Thyroid gland (tissue), 4 donors: Measurements from ENCODE around the gene NMT2.

ENCODE experiments used
- POLR2A ChIP-seq, 2 donors: fragments of 450-650 bp; IDR thresholded peaks; one replicate each; pipeline ENCODE4 v1.6.1; 2017; ENCODE audit warnings: antibody characterized with exemption in 2 of 2, mild to moderate bottlenecking in 2 of 2, moderate library complexity in 1 of 2
- TF ChIP-seq, protein P1 (sequence below), 6 experiments: fragments of 200-600 bp in 3 of 6; fragments of 450-650 bp in 3 of 6; sonication (generic) in 3 of 6; IDR thresholded peaks; one replicate each; pipeline ENCODE4 v1.5.1; 2016 to 2019; ENCODE audit warnings: antibody characterized with exemption in 6 of 6, mild to moderate bottlenecking in 2 of 6, inconsistent platforms in 1 of 6, moderate library complexity in 1 of 6

DNA sequence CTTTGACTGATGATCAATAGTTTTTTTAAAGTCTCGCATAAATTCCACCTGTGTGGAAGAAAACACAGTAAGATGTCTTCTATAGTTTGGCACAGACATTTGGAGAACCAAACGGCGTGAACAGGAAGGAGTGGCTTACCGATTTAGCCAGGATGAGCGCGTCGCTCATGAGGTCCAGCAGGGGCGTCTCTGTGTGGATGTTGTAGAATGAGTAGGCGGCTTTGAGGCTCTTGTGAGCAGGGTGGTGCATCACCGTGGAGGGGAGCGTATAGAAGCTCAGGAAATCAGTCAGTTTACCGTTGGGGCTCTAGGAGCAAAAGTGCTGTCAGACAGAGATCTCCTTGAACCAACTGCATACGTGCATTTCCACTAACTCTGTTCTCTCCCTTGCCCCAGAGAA, 55.8 kb downstream of the NMT2 start:
- TF ChIP-seq, protein P1, sequence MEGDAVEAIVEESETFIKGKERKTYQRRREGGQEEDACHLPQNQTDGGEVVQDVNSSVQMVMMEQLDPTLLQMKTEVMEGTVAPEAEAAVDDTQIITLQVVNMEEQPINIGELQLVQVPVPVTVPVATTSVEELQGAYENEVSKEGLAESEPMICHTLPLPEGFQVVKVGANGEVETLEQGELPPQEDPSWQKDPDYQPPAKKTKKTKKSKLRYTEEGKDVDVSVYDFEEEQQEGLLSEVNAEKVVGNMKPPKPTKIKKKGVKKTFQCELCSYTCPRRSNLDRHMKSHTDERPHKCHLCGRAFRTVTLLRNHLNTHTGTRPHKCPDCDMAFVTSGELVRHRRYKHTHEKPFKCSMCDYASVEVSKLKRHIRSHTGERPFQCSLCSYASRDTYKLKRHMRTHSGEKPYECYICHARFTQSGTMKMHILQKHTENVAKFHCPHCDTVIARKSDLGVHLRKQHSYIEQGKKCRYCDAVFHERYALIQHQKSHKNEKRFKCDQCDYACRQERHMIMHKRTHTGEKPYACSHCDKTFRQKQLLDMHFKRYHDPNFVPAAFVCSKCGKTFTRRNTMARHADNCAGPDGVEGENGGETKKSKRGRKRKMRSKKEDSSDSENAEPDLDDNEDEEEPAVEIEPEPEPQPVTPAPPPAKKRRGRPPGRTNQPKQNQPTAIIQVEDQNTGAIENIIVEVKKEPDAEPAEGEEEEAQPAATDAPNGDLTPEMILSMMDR (IDR thresholded peaks at IDR 0.05) = no peak
- no peak for TF ChIP-seq POLR2A (IDR thresholded peaks at IDR 0.05)
